GM12801 (cell line): ENCODE results near the gene TLX3.

Experiments
- TF ChIP-seq, protein P1 (sequence below): IDR thresholded peaks from one replicate; pipeline ENCODE4 v1.5.1; 2011; ENCODE audit warnings: control low read depth; ENCODE audit not compliant: insufficient read length; ENCODE audit errors: extremely low read depth

The TLX3 gene

DNA sequence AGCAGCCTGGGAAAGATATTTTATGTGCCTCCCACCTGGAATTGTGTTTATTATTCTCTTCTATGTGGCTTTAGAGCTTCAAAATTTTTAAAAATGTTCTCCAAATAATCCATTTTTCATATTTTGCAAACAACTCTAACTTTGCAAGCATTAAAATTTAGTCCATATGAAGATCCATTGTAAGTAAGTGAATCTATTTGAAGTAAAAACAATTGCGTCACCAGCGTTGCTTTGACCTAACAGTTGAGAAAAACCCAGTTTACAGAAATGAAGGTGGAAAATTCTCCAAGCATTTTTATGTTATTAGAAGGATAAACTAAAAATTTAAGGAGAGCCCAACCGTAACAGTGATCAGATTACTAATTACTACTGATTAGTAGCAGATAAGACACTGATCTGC lies 38.9 kb upstream of the TLX3 start:
- TF ChIP-seq, protein P1, sequence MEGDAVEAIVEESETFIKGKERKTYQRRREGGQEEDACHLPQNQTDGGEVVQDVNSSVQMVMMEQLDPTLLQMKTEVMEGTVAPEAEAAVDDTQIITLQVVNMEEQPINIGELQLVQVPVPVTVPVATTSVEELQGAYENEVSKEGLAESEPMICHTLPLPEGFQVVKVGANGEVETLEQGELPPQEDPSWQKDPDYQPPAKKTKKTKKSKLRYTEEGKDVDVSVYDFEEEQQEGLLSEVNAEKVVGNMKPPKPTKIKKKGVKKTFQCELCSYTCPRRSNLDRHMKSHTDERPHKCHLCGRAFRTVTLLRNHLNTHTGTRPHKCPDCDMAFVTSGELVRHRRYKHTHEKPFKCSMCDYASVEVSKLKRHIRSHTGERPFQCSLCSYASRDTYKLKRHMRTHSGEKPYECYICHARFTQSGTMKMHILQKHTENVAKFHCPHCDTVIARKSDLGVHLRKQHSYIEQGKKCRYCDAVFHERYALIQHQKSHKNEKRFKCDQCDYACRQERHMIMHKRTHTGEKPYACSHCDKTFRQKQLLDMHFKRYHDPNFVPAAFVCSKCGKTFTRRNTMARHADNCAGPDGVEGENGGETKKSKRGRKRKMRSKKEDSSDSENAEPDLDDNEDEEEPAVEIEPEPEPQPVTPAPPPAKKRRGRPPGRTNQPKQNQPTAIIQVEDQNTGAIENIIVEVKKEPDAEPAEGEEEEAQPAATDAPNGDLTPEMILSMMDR: no peak

DNA sequence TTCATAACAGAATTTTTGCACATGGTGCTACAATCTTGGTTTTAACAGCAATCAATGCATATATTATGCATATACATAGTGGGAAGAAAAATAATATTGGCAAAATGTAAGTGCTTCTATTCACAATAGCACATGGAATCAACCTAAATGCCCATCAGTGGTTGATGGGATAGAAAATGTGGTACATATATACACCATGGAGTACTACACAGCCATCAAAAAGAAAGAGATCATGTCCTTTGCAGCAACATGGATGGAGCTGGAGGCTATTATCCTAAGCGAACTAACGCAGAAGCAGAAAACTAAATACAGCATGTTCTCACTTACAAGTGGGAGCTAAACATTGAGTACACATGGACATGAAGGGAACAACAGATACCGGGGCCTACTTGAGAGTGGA lies 37.2 kb upstream of the TLX3 start:
- TF ChIP-seq, protein P1: no peak

DNA sequence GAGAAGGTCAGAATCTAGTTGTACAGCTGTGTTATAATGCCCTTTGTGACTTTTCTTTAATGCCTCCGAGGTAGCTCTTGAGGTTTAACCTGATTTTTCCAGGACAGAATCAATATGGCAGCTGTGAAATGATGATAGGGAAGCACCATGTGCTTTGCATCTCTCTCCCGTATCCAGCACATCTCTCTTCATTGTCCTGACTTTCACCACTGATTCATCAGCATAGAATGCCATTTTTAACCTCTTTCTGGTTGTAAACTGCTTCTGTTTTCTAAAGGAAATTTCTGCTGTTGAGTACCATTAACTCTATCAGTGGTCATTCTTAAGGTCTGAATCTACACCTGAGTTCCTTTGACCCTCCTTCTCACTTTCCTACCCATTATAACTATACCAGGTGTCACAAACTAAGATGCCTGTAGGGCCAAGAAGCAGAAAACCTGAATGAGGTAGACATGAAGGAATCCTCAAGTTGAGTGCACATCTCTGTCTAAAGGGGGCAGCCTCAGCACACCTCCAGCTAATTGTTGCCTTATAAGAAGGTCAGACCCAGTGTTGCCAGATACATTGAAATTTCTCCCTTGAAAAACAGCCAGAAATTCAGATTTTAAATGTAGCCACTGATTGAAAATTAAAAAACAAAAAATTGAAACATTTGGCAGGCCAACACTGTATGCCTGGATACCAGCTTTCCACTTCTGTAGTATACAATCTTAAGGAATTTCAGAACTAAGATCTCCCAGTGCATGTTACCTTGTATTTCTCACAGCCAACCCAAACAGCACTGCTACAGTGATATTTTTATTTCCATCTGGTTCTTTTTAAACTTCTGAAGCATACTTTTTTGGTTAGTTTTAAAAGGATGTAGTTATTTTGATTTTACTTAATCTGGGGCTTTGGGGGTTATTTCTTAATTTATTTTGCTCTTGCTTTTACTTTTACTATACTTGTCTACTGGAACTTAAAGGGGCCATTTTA lies 35.8 kb upstream of the TLX3 start:
- TF ChIP-seq, protein P1: no peak

DNA sequence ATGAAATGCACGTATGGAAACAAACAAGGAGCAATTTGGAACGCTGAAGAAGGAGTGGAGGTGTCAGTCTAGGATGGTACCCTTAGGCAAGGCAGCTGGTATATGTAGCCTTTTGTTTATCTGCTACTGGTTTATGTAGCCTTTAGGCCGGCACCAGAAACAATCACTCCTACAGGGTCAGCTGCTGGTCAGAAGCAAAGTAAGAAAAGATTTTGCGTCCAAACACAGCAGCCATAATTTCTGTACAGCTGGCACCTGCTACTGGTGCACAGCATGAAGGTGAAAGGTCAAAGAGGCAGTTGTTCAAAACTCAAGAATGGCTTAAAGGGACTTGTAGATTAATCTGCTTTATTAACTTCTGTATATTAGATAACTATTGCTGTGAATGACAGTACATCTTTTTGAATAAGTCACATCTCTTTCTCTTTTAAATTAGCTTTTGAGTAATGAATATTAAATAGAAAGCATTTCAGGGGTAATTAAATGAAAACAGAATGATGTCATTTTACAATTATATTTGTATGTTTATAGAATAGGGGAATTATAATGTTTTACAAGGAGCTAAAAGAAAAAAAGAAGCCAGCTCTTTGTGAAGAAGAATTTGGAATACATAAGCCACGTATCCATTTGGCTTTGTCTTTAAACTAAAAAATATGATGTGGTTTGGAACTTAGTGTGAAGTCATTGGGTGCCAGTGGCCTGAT lies 33.1 kb upstream of the TLX3 start:
- TF ChIP-seq, protein P1: no peak

DNA sequence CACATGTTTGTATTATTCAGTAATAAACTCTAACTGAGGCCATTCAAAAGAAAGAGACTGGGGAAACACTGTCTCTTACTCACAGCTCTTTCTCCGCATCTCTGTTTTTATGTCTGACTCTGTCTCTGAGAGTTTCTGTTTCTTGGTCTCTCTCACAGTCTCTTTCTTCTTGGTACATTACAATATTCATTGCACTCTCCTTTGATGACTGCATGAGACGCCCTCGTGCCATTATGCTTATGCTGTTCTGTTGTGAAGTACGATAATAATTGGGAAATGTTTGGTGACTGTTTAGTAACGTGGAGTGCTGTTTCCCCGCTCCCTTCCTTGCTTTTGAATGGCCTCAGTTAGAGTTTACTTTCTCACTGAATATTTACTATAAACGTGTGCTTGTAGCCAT lies 25.3 kb upstream of the TLX3 start:
- TF ChIP-seq, protein P1: no peak

DNA sequence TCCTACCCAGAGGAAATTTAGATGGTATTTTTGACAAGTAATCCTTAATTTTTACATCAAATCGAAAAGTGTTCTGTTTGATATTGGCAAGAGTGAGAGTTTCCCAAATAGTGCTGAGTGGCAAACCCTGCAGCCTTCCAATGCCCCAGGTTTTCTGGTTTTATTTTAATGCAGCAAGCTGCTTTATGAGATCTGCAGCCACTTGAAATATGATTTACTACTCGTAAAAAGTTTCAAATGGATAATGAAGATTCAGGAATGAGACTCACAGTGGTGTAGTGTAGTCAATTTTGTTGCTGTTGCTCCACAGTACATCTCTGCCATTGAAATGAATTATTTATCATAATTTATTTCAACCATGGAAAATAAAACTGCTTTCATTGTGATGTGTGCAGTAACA lies 23.6 kb upstream of the TLX3 start:
- TF ChIP-seq, protein P1: no peak

DNA sequence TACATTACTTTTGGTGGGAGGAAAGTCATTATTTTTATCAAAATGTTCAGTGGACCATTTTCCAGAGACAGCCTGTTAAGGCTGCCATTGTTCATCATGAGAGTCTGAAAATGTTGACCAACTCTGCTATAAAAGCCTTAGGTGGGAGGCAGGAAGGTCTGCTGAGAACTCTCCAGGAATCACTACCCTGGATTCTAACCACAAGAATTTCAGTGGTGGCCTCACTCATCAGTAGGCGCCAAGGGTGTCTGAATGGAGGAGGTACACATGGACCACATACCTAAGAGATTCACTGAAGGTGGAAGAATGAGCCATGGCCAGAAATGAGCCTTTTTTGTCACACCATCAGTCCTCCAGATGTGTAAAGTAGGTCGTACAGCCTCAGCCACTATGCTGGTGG lies 21.0 kb upstream of the TLX3 start:
- TF ChIP-seq, protein P1: no peak
